ENCODE measurements around the gene CPNE1.

DNA sequence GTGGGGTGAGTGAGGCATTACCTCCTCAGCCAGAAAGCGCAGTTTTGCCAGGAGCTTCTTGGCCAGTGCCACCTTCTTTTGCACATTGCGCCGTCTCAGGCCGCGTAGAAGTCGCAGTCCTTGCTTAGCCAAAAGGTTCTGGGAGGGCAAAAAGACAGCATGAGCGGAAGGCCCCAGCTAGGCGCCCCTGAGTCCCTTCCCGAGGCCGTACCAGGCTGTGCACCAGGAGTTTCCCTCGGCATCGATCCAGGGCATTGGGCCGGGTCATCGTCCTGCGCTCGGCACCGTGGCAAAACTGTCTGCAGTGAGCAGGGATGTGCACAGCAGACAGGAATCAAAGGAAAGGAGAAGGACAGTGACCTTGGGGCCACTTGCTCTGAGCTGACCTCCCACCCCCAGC is 69.2 kb downstream of the CPNE1 start:
- no peak for TF ChIP-seq MAFK (IDR thresholded peaks at IDR 0.05; ENCODE audit: low read depth, low read length)
- TF ChIP-seq, protein P1, sequence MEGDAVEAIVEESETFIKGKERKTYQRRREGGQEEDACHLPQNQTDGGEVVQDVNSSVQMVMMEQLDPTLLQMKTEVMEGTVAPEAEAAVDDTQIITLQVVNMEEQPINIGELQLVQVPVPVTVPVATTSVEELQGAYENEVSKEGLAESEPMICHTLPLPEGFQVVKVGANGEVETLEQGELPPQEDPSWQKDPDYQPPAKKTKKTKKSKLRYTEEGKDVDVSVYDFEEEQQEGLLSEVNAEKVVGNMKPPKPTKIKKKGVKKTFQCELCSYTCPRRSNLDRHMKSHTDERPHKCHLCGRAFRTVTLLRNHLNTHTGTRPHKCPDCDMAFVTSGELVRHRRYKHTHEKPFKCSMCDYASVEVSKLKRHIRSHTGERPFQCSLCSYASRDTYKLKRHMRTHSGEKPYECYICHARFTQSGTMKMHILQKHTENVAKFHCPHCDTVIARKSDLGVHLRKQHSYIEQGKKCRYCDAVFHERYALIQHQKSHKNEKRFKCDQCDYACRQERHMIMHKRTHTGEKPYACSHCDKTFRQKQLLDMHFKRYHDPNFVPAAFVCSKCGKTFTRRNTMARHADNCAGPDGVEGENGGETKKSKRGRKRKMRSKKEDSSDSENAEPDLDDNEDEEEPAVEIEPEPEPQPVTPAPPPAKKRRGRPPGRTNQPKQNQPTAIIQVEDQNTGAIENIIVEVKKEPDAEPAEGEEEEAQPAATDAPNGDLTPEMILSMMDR (IDR thresholded peaks at IDR 0.05; ENCODE audit: control extremely low read depth in 1 of 3, insufficient read depth in 1 of 3, low read depth in 1 of 3, low read length in 3 of 3), result no peak
- TF ChIP-seq KDM1A (IDR thresholded peaks at IDR 0.05; ENCODE audit: borderline replicate concordance, low read length), result no peak
- TF ChIP-seq EZH2 (IDR thresholded peaks at IDR 0.05; ENCODE audit: low read depth, low read length, severe bottlenecking), result no peak
- TF ChIP-seq JUN (IDR thresholded peaks at IDR 0.05; ENCODE audit: low read depth, low read length), result no peak
- TF ChIP-seq HDAC6 (IDR thresholded peaks at IDR 0.05; ENCODE audit: low read depth, low read length), result no peak
